ENCODE data around the gene ECE1.

The ECE1 gene

GRCh38 chr1:21289700-21290545 lies at the start of gene ECE1:
TSS of gene ECE1 (minus strand) at chr1:21290463. CDS start at chr1:21290414, 49 bp downstream.
- no peak for DNase-seq (ENCODE audit: low read depth)

- no peak for DNase-seq (ENCODE audit: low read depth)
Observed at GRCh38 chr1:21339356-21340229, 49.3 kb upstream of the ECE1 start.

- DNase-seq (ENCODE audit: low read depth) = no peak
Observed at GRCh38 chr1:21338573-21339355, 48.5 kb upstream of the ECE1 start.

GRCh38 chr1:21337928-21338572 lies 47.8 kb upstream of the ECE1 start:
- DNase-seq (ENCODE audit: low read depth) = peak; percentile 63

- no peak for DNase-seq (ENCODE audit: low read depth)
Observed at GRCh38 chr1:21337454-21337927, 47.2 kb upstream of the ECE1 start.

GRCh38 chr1:21337010-21337437 lies 46.8 kb upstream of the ECE1 start:
- DNase-seq (ENCODE audit: low read depth) = no peak

- DNase-seq (ENCODE audit: low read depth) = no peak
Observed at GRCh38 chr1:21335750-21336224, 45.5 kb upstream of the ECE1 start.

- DNase-seq (ENCODE audit: low read depth) = no peak
Observed at GRCh38 chr1:21335088-21335691, 44.9 kb upstream of the ECE1 start.

GRCh38 chr1:21334214-21335087 lies 44.2 kb upstream of the ECE1 start:
- DNase-seq (ENCODE audit: low read depth) = peak; percentile 90

GRCh38 chr1:21333824-21334213 lies 43.6 kb upstream of the ECE1 start:
- no peak for DNase-seq (ENCODE audit: low read depth)

GRCh38 chr1:21332554-21333311 lies 42.5 kb upstream of the ECE1 start:
- DNase-seq (ENCODE audit: low read depth) = no peak

- no peak for DNase-seq (ENCODE audit: low read depth)
Observed at GRCh38 chr1:21331752-21332478, 41.7 kb upstream of the ECE1 start.

GRCh38 chr1:21330544-21330943 lies 40.3 kb upstream of the ECE1 start:
- no peak for DNase-seq (ENCODE audit: low read depth)

- DNase-seq (ENCODE audit: low read depth) = no peak
Observed at GRCh38 chr1:21329209-21329844, 39.1 kb upstream of the ECE1 start.

GRCh38 chr1:21327566-21328323 lies 37.5 kb upstream of the ECE1 start:
- DNase-seq (ENCODE audit: low read depth) = no peak

GRCh38 chr1:21326861-21327344 lies 36.6 kb upstream of the ECE1 start:
- DNase-seq (ENCODE audit: low read depth) = no peak

All from GM04504 (cell line).